CD4-positive, alpha-beta T cell treated with Interleukin-15 for 4 hours (primary cell): ENCODE data around the gene SLC5A5.

ENCODE experiments used
- DNase-seq: peaks from one replicate; pipeline ENCODE4 v3.0.0-alpha.2; 2020; ENCODE audit warnings: low spot score

SLC5A5 gene

DNA sequence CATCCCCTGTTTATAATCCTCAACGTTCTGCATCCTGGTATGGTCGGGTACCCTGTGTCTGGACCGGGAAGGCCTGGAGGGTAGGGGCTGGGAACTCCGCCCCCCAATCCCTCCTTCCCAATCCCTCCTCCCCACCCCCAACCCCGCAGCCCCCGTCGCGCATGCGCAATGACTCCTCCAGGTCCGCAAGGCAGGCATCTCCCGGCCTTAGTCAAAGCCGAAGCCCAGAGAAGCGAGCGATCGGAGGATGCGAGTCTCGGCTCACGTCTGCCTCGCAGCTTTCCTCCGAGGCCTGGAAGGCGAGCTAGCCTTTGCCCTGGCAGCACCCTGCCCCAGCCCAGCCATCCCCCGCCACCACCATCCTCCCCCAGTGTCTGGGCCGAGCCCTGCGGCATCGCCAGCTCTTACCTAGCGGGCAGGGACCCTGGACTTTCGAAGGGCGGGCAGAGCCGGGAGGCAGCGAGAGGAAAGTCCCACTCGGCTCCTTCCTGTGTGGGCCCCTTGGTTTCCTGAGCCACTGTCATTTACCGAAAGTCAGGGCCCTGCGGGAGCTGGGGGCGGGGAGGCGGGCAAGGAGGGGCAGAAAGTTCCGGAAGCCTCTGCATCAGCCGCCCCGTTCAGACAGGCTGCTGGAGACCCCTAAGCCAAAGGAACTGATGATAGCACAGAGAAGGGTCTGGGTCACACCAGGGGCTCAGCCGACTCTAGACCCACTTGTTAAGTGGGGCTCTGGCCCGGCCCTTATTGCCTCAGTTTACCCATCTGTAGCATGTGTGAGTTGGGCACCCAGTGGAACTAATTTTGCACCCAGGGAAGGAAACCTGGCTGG is 24.0 kb upstream of the SLC5A5 start, which contains the start of gene JAK3:
TSS of gene JAK3 (minus strand) at position 445 of the 829 bp plus-strand sequence. CDS start 3,565 bp downstream, outside the sequence.
- peak; percentile 84 for DNase-seq

DNA sequence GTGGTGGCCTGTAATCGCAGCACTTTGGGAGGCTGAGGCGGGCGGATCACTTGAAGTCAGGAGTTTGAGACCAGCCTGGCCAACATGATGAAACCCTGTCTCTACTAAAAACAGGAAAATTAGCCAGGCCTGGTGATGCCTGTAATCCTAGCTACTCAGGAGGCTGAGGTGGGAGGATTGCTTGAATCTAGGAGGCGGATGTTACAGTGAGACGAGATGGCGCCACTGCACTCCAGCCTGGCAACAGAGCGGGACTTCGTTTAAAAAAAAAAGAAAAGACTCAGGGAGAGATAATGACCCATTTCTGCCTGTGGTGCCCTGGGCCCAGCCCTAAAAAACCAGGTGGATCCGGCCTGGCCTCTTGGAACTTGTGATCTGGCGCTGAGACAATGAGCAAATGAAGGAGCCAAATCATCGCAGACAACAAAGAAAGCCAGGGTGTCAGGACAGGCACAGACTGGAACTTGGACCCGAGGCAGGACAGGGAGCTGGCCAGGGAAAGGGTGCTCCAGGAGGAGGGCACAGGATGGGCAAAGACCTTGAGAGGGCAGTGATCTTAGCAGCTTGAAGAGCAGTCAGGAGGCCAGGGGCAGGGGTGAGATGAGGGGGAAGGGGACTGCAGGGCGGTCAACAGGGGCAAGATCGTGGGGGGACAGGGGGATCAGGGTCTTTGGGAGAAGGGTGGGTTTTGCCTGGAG is 23.0 kb upstream of the SLC5A5 start:
- DNase-seq, result no peak

- DNase-seq, result no peak
Observed at GRCh38 chr19:17854061-17854460, 17.7 kb upstream of the SLC5A5 start.

GRCh38 chr19:17855280-17856152 is 16.2 kb upstream of the SLC5A5 start:
- DNase-seq, result peak; percentile 91

- peak; percentile 100 for DNase-seq
Observed at GRCh38 chr19:17859533-17860330, 12.0 kb upstream of the SLC5A5 start, which contains the start of gene RPL18A. Gene RPL18A (plus strand): TSS chr19:17859910. CDS start chr19:17859957, 47 bp downstream.

GRCh38 chr19:17860331-17860992 is 11.3 kb upstream of the SLC5A5 start:
- no peak for DNase-seq

DNA sequence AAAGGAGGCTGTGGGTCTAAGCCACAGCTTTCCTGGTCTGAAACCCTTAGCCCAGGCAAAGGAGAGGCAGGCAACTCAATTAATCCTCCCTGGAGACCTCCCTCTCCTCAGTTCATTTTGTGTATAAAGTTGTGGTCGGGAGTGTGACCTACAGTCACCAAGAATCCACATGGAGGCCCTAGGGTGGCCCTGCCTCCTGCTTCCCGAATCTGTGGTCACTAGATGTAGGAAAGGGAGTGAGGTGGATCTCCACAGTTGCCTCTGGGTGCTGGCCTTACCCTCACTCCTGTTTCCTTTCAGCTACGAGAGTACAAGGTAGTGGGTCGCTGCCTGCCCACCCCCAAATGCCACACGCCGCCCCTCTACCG is 10.8 kb upstream of the SLC5A5 start:
- no peak for DNase-seq

GRCh38 chr19:17861542-17862402 is 10.0 kb upstream of the SLC5A5 start:
- no peak for DNase-seq

DNA sequence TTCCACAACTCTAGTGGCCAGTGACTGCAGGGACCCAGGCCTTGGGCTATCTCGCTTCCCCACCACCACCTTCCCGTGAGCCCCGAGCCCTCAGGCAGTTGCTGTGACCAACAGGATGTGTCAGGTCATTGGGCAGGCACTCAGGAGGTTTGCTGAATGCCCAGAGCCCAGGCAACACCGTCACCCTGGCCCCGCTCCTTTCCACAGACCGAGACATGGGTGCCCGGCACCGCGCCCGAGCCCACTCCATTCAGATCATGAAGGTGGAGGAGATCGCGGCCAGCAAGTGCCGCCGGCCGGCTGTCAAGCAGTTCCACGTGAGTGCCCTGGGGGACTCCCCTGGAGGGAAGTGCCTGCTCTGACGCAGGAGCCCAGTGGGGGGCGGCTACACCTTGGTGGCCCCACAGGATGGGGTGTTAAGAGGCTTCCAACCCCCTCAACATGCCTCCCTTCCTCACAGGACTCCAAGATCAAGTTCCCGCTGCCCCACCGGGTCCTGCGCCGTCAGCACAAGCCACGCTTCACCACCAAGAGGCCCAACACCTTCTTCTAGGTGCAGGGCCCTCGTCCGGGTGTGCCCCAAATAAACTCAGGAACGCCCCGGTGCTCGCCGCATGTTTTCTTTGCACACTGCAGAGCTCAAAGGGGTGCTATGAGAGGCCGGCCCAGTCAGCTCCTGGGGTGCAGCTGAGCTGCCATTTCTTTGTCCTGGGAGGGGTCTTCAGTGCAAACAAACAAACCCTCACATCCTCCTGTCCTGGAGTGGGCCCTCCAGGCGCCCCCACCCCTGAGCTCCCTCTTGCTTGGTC is 8.8 kb upstream of the SLC5A5 start:
- DNase-seq, result no peak

- DNase-seq, result no peak
Observed at GRCh38 chr19:17863520-17864182, 8.1 kb upstream of the SLC5A5 start.

- no peak for DNase-seq
Observed at GRCh38 chr19:17865364-17866311, 6.1 kb upstream of the SLC5A5 start.

- no peak for DNase-seq
Observed at GRCh38 chr19:17866312-17866963, 5.3 kb upstream of the SLC5A5 start.

DNA sequence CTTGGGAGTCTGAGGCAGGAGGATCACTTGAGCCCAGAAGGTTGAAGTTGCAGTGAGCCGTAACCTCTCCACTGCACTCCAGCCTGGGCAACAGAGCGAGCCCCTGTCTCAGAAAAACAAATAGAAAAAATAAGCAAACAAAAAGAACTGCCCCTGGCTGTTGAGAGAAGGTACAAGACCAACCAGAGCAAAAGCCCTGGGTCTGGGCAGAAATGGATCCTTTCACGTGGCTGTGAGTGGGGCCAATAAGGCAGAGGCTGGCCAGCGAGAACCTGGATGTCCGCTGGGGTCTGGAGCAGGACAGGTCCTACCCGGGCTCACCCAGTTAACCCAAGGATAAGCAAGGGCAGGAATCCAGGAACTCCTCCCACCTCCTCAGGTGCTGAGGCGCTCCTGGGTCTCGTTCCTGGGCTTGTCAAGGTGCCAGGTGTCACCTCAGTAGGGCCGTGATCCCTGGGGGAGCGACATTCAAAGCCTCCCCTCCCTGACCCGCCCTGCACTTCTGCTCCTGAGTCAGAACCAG is 4.7 kb upstream of the SLC5A5 start:
- DNase-seq, result no peak

DNA sequence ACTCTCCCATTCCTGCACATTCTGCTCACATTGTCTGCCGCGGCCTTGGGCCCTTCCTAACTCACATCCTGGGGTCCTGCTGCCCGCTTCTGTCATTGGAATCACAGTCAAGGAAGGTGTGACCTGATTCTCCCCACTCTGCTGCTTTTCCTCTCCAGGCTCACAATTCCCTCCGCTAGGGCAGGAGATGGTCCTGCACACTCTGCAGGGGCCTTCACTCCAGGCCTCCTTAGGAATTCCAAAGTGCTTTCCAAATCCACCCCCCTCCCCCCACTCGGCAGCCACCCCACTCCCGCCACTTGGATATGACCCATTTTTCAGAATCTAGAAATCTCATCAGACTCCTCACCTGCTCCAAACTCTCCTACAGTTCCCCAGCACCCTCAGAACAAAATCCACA is 3.1 kb upstream of the SLC5A5 start:
- DNase-seq, result no peak

DNA sequence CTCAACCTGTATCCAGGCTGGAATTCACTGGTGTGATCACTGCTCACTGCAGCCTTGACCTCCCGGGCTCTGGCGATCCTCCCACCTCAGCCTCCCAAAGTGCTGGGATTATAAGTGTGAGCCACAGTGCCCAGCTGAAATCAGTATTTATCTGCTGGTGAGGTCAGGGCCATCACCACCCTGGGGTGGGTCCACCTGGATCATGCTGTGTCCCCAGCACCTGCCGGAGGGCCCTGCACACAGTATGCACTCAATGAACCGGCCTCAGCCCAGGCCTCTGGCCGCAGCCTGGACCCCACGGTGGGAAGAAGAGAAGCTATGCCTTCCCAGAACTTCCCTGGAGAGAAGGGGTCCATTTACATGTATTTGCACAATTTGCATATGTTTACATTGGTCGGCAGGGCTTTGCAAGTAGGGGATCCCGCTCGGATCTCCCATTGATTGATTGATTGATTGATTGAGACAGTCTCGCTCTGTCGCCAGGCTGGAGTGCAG is 2.6 kb upstream of the SLC5A5 start:
- no peak for DNase-seq
